Measurements from ENCODE around the gene RABEPK.
A peak's percentile ranks its signal among the peaks of the same experiment; 100 is the strongest.
"Not testable (repeated sequence)": the region's sequence is repeated elsewhere in the genome, so short reads cannot be mapped to it uniquely, and the experiment has no call there.

RABEPK gene

DNA sequence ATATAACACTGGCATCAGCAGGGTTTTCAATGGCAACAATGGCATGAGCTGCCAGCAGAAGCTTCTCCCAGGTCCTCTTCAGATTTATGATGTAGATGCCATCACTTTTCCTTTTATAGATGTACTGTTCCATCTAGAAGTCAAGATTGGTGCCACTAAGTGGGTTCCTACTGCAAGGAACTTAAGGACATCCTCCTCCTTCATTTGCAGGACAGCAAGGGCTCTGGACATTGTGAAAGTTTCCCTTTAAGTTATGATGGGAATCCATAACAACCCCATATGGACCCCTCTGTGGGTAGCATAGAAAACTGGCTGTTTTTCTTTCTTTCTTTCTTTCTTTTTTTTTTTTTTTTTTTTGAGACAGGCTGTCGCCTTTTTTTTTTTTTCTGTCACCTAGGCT, 4.8 kb upstream of the RABEPK start:
- not testable (repeated sequence) for DNase-seq

- peak; percentile 3 for DNase-seq
These were observed 2.7 kb downstream of the RABEPK start for GRCh38 chr9:125202846-125203618.

GRCh38 chr9:125204477-125204876, 4.1 kb downstream of the RABEPK start:
- DNase-seq = no peak

GRCh38 chr9:125214186-125214585, 13.8 kb downstream of the RABEPK start:
- no peak for DNase-seq

GRCh38 chr9:125218621-125219020, 18.3 kb downstream of the RABEPK start:
- DNase-seq = no peak

GRCh38 chr9:125224858-125225257, 24.5 kb downstream of the RABEPK start:
- DNase-seq = not testable (repeated sequence)

GRCh38 chr9:125227761-125228160, 27.4 kb downstream of the RABEPK start:
- no peak for DNase-seq

DNA sequence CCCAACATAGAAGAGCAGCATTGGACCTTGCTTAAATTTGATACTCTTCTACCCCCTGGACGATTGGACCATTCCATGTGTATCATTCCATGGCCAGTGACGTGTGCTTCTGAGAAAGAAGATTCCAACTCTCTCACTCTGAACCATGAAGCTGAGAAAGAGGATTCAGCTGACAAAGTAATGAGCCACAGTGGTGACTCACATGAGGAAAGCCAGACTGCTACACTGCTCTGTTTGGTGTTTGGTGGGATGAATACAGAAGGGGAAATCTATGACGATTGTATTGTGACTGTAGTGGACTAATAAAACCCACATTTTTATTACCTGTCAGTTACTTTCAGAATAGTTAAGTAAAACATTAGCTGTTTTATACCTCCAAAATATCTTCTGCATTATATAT, 33.3 kb downstream of the RABEPK start:
- DNase-seq = no peak

- not testable (repeated sequence) for DNase-seq
These were observed 33.8 kb downstream of the RABEPK start for GRCh38 chr9:125234099-125234498.

- DNase-seq = no peak
These were observed 35.6 kb downstream of the RABEPK start for GRCh38 chr9:125235804-125236519.

GRCh38 chr9:125236520-125237159, 36.3 kb downstream of the RABEPK start:
- DNase-seq = not testable (repeated sequence)

- no peak for DNase-seq
These were observed 38.0 kb downstream of the RABEPK start for GRCh38 chr9:125238127-125238914.

GRCh38 chr9:125238915-125239446, 38.6 kb downstream of the RABEPK start:
- no peak for DNase-seq

DNA sequence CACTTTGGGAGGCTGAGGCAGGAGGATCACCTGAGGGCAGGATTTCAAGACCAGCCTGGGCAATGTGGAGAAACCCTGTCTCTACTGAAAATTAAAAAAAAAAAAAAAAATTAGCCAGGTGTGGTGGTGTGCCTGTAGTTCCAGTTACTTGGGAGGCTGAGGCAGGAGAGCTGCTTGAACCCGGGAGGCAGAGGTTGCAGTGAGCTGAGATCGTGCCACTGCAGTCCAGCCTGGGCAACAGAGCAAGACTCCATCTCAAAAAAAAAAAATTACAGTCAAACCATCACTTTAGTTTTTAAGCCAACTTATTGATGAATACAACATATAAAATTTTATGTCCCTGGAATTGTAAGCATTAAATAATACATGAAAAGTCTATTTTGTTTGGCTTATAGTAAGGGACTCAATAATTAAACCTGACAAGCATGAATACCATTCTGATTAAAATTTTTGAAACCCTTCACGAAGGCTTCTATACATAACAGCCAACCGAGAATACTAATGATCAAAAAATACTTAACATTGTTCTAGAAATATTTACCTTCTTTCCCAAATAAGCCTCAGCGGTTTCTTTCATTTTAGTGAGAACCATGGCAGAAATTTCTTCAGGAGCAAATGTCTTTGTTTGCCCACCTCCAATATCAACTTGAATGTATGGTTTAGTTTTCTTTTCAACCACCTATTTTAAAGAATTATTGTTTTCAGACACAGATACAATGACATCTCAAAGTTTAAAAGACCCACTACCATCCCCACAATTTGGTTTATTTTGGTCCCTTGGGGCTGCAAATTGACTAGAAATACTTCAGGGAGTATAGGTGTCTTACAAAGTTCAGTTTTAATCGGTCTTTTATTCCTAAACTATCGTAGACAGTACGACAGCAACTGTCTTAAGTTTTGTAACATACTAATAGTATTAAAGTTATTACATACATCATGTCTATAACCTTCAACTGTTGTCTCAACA, 39.6 kb downstream of the RABEPK start:
- DNase-seq = no peak

GRCh38 chr9:125240649-125240999, 40.3 kb downstream of the RABEPK start:
- no peak for DNase-seq

- DNase-seq = peak; percentile 99
These were observed 40.9 kb downstream of the RABEPK start, which contains the start of gene HSPA5 for GRCh38 chr9:125241000-125241862. HSPA5 (minus strand) TSS chr9:125241343; CDS start chr9:125241126, 217 bp downstream.

GRCh38 chr9:125241863-125242739, 41.8 kb downstream of the RABEPK start:
- no peak for DNase-seq

- DNase-seq = no peak
These were observed 43.5 kb downstream of the RABEPK start for GRCh38 chr9:125243792-125244260.

DNA sequence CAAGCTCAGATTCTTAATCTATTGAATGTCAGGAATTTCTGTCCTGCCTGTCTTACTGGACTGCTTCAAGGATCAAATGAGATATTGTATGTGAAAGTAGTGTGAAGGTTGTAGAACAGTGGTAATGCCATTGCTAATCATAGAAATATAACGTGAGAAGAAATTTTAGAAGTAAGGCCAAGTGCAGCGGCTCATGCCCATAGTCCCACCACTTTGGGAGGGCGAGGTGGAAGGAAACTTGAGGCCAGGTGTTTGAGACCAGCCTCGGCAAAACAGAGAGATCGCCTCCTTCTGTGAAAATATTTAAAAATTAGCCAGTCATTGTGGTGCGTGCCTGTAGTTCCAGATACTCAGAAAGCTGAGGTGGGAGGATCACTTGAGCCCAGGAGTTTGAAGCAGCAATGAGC, 45.9 kb downstream of the RABEPK start:
- no peak for DNase-seq

Measured in NCI-H1694 (cell line).